GM11168 (cell line): ENCODE data around the gene PDE3A.

ENCODE experiments used
- in situ Hi-C: fragments of 300-500 bp; cut with MboI; formaldehyde crosslinking; loops from one replicate; pipeline ENCODE4 v1.12.0; 2022; ENCODE audit warnings: low sequenced_read_pairs; ENCODE audit not compliant: unreplicated experiment

Gene PDE3A

GRCh38 chr12:20420557-20420956 is 52.2 kb downstream of the PDE3A start:
- in situ Hi-C loops: no loop called here

GRCh38 chr12:20421421-20421820 is 53.1 kb downstream of the PDE3A start:
- in situ Hi-C loops: no loop called here

DNA sequence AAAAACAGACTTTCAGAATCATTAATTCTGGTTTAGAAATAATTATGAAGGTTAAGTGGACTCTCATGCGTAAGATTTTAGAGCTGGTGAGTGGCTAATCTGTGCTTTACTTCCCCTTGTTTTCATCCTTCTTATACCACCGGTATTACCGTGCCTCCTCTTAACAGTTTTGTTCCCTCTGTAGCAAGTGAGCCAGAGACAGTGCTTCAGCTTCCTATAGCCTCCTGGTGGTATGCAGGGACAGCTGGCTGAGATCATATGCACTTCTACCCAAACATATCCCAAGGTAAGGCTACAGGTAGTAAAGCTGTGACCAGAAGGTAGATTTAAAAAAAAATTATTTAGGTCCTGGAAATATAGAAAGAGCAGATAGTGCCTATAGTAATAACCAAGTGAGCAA is 55.2 kb downstream of the PDE3A start:
- in situ Hi-C loops: no loop called here

- in situ Hi-C loops: no loop called here
Observed at GRCh38 chr12:20424841-20425240, 56.5 kb downstream of the PDE3A start.

DNA sequence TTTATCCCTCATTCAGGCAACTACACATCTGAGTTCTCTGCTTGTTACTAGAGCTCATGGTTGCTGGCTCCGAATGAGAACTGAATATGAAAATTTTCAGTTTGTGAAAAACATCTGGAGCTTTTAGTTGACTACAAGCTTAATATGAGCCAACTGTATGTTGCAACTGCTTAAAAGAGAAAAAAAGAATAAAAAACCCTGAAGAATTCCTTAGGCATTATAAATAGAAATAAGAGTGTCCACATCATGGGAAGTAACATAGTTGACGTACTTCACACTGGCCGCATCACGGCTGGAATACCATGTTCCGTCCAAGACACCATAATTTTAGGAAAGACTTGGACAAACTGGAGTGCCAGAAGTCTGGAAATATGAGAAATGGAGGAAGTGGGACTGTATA is 57.9 kb downstream of the PDE3A start:
- in situ Hi-C loops: no loop called here

DNA sequence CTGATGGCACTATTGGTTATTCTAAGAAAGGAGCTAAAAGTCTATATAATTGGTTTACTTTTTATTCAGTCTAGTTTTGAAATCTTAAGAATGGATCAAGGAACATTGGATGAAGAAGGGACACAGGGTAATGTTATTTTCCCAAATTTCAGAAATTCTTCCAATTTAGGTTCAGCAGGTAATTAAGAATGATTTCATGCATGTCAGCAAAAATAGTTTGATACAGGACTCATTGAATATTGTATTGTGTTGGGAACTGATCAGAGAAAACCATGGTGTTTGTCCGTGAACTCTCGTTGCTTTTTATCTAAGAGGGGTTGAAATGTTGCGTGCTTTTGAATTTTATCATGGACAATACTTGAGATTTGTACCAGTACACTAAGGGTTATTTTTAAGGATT is 58.6 kb downstream of the PDE3A start:
- in situ Hi-C loops: no loop called here

DNA sequence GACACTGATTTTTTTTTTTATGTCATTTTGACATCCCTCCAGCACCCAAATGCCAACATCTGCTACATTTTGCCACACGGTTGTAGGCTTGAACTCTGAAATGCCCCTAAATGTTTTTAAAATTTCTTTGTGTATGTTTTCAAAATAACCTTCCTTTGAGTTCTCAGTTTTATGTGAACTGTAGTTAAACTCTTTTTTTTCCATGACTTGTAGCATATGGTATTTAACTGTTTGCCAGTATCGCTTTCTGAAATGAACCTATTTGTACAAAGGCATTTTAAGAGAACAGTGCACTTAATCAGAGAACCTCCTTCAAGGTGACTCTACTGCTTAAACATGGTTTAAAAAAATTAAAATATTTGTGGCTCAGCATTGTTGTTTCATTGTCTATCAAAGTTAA is 61.5 kb downstream of the PDE3A start:
- in situ Hi-C loops: no loop called here

GRCh38 chr12:20432290-20432689 is 64.0 kb downstream of the PDE3A start:
- in situ Hi-C loops: no loop called here

GRCh38 chr12:20434996-20435395 is 66.7 kb downstream of the PDE3A start:
- in situ Hi-C loops: no loop called here

DNA sequence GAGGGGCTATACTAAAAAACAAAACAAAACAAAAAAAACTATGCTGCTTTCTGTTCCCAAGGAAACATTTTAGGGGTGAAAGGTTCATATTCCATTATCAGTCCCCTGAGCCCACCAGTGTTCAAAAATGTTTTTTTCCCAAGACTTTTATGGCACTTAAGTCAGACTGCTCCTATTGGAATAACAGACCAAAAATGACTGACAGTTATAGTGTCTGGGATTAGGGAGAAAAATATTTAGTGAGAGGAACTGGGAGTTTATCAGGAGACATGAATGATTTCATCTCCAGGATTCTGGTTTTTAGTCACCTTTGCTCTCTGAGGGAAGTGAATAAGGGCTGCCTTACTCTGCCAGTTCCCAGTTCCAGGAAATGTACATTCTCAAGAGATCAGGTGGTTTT is 68.0 kb downstream of the PDE3A start:
- in situ Hi-C loops: no loop called here

DNA sequence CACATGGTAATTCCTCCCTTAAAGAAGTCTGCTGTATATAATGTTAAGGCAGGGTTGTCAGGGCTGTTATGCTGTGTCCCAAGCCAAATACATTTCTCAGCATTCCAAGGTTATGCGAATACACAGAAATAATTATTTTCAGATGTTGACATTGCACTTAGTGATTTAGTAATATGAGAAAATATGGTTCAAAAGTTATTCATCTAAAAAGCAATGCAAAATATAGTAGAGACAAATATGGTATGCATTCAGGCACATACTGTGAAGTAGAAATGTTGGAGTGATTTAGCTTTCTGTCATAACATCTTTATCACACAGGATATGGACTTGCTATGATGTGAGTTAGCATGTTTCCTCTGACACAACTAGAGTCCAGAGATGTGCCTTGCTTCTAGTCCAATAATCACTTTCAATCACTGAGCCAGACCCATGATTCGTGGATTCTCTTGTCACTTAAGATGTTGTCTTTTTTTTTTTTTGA is 70.0 kb downstream of the PDE3A start:
- in situ Hi-C loops: no loop called here

GRCh38 chr12:20439626-20440025 is 71.3 kb downstream of the PDE3A start:
- in situ Hi-C loops: no loop called here

GRCh38 chr12:20440408-20440807 is 72.1 kb downstream of the PDE3A start:
- in situ Hi-C loops: no loop called here

DNA sequence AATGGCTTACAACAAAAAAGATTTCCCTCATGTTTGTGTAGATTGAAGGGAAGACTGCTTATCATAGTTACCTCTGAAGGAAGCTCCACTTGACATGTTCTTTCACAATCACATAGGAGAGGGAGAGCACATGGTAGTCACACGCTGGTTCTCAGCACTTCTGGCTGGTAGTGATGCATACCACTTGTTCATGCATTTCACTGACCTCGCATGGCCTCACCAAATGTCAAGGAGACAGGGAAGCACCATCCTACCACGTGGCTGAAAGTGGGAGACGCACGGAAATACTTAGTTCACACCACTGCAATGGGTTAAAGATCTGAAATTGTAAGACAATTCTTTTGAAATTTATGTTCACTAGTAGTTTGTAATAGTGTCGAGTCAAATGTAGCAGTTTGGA is 74.0 kb downstream of the PDE3A start:
- in situ Hi-C loops: no loop called here

DNA sequence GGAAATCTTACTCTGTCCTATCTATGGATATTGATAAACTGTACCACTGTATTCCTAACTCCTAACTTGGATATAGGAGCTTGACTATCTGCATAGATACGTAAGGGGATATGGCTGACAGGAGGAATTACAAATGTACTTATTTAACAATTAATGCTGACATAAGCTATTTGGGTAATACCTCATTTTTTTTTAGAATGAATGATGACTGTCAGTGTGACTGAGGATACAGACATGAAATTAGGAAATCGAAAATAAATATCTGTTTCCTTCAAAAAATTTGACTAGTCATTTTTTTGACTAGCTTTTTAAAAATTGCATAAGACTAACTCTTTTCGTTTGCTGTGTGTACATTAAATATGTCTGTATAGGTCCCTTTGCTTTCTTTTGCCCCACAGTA is 74.9 kb downstream of the PDE3A start:
- in situ Hi-C loops: no loop called here

DNA sequence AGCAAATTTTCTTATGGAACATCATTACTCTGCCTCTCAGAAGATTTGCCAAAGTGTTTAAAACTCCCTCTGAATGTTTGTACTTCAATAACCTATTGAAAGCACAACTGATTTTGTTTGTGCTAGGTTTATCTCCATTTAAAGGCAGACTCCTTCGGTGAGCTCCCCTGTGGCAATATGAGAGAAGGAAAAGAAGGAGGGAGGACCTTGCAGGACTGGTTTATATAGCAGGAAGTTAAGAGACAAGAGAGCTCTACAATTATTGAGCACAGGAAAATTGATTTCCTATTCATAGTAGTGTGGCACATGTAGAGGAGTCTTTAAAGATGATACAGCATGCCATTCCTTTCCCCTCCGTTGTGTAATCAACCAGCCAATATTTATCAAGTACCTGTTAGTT is 75.5 kb downstream of the PDE3A start:
- in situ Hi-C loops: no loop called here

- in situ Hi-C loops: no loop called here
Observed at GRCh38 chr12:20444595-20445170, 76.3 kb downstream of the PDE3A start.

DNA sequence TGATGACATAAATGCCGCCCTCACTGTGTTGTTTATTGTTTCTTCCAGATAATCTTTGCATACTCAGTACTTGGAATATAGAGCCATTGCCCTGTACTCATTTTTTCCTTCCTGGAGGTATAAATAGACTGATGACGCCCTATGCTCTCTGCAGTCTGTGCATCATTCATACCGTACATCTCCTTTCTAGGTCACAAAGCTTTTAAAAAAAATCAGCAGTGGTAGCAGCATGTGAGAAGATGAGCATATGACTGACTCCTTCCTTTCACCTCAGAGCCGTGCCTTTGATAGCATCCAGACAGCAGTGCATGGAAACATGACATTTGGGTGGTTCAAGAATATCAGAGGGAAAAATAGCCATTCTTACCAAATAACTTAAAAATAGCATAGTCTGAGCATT is 77.3 kb downstream of the PDE3A start:
- in situ Hi-C loops: no loop called here

- in situ Hi-C loops: no loop called here
Observed at GRCh38 chr12:20446836-20447235, 78.5 kb downstream of the PDE3A start.

- in situ Hi-C loops: no loop called here
Observed at GRCh38 chr12:20448781-20449180, 80.4 kb downstream of the PDE3A start.

- in situ Hi-C loops: no loop called here
Observed at GRCh38 chr12:20450591-20451180, 82.3 kb downstream of the PDE3A start.

DNA sequence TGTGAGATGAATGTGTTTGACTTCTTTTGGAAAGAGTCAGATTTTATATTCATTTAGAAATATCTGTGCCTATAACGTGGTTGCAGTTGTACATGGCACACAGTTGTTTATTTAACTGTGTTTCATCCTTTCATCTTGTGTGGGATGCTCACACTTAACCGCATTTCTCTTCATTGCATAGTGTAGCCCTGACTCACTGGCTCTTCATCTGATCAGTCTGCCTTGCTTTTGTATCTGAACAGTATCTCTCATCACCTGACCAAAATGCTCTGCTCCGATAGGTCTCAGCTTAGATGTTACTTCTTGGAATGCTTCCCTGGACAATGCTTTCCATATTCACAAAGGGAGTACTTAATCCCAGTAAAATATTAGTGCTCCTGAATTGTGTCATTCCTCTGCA is 83.4 kb downstream of the PDE3A start:
- in situ Hi-C loops: no loop called here
